Ishikawa (cell line): ENCODE measurements around the gene NDUFV1.

Experiments used
- CEBPB ChIP-seq: IDR thresholded peaks from 2 replicates; pipeline ENCODE4 v1.6.1; 2012
- EP300 ChIP-seq: IDR thresholded peaks from 2 replicates; pipeline ENCODE4 v1.6.1; 2012; ENCODE audit warnings: borderline replicate concordance
- TEAD4 ChIP-seq: IDR thresholded peaks from 2 replicates; pipeline ENCODE4 v1.6.1; 2012
- USF1 ChIP-seq: IDR thresholded peaks from 2 replicates; pipeline ENCODE4 v1.6.1; 2012
- YY1 ChIP-seq: IDR thresholded peaks from 2 replicates; pipeline ENCODE4 v1.6.1; 2012; ENCODE audit warnings: low read depth
- TF ChIP-seq, protein P1 (sequence below): IDR thresholded peaks from 2 replicates; pipeline ENCODE4 v1.6.1; 2012; ENCODE audit warnings: low read depth, mild to moderate bottlenecking
- TF ChIP-seq, protein P2 (sequence below): IDR thresholded peaks from 2 replicates; pipeline ENCODE4 v1.6.1; 2012

- TF ChIP-seq YY1 (no peak), CEBPB (no peak), TEAD4 (peak; percentile 61), EP300 (no peak), USF1 (no peak)
- TF ChIP-seq, protein P1, sequence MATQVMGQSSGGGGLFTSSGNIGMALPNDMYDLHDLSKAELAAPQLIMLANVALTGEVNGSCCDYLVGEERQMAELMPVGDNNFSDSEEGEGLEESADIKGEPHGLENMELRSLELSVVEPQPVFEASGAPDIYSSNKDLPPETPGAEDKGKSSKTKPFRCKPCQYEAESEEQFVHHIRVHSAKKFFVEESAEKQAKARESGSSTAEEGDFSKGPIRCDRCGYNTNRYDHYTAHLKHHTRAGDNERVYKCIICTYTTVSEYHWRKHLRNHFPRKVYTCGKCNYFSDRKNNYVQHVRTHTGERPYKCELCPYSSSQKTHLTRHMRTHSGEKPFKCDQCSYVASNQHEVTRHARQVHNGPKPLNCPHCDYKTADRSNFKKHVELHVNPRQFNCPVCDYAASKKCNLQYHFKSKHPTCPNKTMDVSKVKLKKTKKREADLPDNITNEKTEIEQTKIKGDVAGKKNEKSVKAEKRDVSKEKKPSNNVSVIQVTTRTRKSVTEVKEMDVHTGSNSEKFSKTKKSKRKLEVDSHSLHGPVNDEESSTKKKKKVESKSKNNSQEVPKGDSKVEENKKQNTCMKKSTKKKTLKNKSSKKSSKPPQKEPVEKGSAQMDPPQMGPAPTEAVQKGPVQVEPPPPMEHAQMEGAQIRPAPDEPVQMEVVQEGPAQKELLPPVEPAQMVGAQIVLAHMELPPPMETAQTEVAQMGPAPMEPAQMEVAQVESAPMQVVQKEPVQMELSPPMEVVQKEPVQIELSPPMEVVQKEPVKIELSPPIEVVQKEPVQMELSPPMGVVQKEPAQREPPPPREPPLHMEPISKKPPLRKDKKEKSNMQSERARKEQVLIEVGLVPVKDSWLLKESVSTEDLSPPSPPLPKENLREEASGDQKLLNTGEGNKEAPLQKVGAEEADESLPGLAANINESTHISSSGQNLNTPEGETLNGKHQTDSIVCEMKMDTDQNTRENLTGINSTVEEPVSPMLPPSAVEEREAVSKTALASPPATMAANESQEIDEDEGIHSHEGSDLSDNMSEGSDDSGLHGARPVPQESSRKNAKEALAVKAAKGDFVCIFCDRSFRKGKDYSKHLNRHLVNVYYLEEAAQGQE = no peak
- TF ChIP-seq, protein P2, sequence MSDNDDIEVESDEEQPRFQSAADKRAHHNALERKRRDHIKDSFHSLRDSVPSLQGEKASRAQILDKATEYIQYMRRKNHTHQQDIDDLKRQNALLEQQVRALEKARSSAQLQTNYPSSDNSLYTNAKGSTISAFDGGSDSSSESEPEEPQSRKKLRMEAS = no peak
These were observed 43.6 kb upstream of the NDUFV1 start for GRCh38 chr11:67562963-67563704.
